Activated CD4-positive, CD25-positive, alpha-beta regulatory T cell treated with anti-CD3 and anti-CD28 coated beads, Interleukin-2, amount 50 U/mL, for 24 hours (primary cell): Measurements from ENCODE around the gene MAPKAP1.

Experiments
- ATAC-seq, 2 donors: fragments of 150-1000 bp; cut with Tn5 transposase; one replicate each; pipeline ENCODE4 v1.10.0; 2021; ENCODE audit warnings: mild to moderate bottlenecking in 1 of 2, moderate library complexity in 1 of 2

Gene MAPKAP1

DNA sequence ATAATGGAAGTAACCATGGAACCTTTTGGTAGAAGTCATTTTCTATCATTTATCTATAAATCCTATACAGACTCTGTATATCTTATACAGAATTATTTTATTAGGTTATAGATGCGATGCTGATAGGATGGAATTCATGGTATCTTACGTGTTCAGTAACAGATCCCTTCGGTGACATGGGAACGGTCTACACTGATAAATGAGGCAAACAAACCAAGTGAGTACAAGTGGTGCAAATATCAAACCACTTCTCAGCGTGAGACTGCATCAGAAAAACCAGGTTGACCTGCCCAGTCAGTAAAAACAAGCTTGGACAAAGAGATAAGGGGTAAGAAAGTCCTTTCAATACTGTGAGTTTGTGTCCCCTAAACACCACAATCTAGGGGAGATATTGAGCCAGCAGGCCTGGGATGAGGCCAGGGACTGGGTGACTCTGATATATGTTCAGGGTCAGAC lies 229.9 kb downstream of the MAPKAP1 start:
- ATAC-seq = no peak

DNA sequence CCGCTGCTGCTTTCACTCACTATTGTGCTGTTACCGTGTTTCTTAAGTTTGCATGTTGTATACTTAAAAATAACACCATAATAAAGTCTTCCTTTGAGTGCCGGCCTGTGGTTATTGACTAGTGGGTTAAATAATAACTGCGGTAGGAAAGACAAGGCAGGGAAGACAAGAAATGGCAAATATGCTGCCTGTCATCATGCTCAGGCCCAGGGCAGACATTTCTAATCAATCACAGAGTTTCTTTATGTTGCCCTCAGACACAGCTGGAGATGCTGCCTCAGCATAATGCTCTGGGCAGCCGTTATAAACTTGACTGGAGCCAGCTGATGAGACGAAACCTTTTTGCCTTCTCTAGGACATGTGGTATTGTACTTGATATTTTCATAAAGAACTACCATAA lies 230.4 kb downstream of the MAPKAP1 start:
- ATAC-seq = no peak

DNA sequence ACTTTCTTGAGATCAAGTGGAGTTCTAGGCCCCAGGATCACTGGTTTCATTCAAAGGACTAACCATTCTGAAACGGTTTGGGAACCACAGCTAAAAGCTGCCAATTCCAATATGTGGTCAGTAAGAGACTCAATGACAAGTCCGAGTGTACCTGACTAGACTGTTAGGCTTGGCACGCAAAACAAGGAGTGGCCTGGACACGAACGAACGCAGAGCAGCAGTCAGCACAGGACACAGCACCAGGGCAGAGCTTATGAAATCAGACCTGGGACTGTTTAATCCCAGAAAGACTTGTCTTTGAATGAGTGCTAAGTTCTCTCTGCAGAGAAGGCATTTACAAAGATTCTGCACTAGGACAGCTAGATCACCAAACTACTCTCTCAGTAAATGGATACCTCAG lies 231.6 kb downstream of the MAPKAP1 start:
- no peak for ATAC-seq

DNA sequence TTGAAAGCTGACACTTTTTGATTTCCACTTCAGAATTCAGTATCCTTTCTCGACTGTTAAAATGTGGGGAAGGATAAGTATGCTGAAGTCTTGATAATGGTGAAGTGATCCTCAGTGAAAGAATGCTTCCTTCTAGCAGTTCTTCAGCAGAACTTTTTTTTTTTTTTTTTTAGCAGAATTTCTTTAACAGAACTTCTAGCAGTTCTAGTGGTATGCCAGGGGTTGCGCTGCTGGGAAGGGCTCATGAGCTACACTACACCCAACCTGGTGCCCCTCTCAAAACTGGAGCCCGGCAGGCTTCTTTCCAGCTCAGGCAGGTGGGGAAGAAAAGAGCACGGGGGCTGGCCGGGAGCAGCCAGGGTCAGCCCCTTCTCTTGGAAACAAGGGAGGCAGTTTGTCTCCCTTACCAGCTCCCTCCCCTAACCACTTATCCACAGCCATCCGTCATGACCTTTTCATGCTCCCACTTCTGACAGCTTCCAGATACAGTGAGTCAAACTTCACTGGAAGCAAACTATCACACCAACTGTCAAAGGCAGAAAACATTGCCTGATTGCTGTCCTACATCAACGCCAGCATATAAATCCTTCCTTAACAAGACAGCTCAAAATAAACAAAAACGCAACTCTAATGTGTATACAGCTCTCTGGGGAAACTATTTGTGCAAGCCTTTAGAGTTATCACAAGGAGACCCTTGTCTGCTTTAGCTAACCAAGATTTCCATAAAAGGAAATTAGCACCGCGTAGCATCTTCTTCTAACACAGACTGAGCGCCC lies 233.9 kb downstream of the MAPKAP1 start:
- no peak for ATAC-seq

DNA sequence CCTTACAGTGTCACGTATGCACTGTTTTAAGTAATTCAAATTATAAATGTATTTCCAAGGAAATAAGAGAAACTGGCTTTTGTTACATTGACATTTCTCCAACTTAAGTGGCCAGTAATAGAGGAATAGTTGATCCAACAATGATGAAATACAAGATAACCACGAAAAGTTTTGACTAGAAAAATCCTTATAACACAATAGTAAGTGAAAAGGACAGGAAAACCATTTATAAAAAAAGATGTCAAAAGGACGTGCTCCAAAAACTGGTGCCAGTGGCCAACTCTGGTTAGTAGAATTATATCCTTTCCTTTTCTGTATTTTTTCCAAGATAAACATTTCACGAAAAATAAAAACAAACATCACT lies 234.5 kb downstream of the MAPKAP1 start:
- ATAC-seq = no peak

DNA sequence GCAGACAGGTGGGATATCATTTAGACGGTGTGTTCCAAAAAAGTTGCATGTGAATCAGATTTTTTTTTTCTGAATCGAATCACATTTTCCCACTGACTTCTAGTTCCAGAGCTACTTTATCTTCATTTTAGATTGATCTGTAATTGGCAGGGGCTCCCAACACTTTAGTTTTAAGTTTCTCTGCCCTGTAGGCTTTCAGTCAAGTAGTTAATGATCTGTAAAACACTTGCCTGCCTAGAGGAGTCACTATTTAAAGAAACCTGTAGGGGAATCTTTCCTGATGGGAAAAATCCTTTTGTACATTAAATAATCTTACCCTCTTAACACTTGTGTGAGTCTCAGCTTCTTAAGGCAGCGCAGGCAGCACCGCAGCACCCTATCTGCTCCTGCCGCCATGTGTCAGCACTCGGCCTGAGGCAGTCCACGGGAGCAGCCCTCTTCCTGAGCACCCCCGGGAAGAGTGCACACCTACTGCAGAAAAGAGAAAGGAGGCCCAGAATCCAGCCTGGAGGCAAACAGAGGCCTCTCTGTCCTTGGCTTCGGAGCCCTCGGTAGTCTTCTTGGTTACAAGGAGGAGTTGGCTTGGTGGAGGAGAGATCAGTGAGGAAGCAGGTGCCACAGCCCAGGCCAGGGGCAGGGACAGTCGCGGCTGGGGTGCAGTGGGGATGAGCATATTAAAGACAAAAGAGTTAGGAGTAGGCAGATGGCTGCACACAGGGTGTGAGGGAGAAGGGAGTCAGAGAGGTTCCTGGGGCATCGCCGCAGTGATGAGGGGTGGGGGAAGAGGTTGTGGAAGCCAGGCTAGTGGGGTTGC lies 236.0 kb downstream of the MAPKAP1 start:
- no peak for ATAC-seq

DNA sequence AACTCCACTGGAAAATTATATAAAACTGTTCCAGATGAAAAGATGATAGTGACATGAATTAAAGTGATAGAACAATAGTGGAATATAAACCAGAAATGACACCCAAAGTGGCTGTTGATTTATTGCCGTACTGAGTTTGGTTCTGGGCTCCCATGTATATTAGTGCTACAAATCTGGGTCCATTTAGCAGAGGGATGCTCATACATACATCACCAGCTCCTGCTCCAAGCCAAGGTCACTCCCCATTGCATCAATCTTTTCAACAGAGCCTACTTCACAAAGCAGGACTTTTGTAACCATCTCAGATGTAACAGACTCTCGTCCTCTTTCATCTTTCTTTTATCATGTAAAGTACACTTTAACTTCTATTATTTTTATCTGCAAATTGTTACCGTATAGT lies 236.8 kb downstream of the MAPKAP1 start:
- no peak for ATAC-seq

DNA sequence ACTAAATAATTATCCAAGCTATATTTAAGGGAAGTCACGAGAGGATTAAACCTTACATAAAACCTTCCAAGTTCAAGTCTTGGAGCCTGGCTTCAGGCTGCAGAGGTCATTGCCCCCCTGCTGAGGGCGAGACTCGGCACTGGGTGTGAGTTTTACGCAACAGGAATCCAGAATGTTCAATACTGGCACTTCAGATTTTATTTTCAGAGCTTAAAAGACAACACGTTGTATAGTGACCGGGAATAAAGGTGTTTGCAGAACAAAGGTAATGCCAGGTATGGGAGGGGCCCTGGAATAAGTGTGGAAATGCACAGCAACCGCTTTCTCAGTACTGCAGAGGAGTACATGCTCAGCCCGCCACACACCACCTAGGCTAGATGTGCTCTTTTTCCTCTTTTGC lies 238.4 kb downstream of the MAPKAP1 start:
- no peak for ATAC-seq

DNA sequence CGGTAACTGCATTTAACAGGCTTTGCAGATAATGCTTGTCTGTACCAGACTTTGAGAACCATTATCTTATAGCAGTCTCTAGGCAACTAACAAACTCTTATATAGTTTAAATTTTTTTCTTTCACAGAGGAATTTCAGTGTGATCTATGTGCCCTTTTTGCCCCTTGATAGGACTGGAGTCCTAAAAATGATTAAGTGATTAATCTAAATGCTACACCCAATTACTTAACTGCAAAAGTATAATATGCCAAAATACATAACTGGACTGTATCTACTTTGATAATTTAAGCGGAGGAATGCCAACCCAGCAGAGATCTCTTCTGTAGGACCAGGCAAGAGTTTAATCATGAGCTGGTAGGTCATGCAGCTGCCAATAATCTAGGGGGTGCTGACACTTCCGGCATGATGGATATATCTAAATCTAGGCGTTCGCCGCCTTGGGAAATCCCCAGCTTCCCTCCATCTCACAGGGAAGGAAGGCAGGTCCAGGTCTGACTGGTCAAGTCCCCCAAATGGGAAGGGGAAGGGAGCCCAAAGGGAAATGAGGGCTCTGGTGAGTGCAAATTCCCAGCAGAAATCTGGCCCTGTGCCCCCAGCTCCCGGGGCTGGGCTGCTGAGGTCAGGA lies 239.8 kb downstream of the MAPKAP1 start:
- no peak for ATAC-seq

DNA sequence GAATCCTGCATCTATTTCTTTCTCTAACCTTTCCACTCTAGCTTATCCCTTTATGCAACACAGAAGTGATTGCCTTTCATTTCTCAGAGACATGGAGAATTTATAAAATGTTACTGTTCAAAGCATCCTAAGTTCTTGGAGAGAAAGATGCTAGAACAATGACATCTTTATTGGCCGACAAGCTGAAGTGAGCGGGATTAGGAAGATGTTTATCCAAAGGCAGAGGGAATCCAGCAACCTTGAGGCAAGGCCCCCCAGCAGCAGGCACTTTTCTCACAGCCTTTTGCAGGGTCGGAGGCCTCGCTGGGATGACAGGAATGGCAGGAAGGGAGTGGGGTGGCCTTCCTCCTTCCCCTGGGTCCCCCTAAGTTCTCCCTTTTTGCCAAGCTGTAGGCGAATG lies 240.6 kb downstream of the MAPKAP1 start:
- ATAC-seq = no peak

DNA sequence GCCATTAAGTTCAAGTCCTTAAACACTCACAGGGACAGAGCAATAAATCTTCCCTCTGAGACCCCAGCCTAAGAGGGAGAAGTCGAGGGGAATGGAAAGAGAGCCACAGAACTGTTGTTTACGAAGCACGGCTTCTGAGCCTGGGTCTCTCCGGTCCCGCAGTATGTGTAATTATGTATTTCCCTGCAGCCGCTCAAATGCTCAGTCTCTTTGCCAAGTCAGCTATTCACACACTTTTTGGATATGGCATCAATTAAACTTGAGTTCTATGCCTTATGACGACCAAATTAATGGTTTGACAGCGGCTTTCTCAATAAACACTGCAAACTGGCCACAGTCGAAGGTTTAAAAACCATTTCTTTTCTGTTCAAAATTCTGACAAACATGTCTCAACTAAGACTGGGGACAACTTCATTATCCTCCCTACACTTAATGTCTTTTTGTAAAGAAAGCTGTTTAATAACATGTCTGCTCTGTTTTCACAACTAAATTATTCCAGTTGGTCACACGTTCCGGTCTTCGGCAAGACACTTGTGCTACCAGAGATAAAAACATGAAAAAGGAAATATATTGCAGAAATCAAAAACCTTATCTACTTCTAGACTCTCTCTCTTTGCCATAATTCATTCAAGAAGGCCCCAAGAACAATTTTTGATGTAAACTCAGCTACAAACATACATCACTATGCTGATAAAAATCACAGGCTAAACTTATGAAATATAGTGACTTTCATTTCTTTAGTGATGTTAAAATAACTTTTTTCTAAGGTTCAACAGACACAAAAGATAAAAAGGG lies 242.2 kb downstream of the MAPKAP1 start:
- ATAC-seq = no peak

DNA sequence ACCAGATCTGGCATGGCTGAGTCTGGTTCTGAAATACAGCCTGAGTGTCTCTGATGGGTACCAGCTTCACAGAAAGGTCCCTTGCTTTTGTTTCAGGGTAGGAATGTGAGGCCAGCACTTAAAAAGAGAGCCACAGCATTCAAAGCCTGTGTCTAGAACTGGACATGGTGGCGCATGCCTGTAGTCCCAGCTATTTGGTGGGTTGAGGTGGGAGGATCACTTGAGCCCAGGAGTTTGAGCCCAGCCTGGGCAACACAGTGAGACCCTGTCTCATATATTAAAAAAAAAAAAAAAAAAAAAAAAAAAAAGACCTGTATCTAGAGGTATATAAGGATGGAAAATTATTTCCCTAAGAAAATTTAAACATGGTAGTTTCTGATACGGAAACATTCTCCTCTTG lies 243.1 kb downstream of the MAPKAP1 start:
- no peak for ATAC-seq

DNA sequence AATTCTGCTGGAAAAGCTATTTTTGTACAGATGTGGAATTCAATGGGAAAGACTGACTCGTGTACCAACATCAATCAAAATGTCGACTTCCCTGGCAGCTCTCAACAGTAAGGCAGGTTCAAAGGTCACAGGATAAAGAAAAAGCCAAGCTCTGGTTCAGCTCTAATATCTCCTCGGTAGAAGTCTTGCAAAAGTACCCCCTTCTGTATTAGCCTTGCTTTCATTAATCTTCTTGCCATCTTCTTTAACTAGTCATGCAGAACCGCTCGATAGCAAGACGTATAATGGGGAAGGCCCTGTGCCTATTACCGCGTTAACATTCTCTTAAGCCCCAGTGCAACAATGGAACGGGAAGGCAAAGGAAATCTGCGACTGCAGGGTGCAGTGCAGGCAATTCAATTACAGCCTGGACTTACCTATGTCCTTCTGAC lies 244.1 kb downstream of the MAPKAP1 start:
- no peak for ATAC-seq

DNA sequence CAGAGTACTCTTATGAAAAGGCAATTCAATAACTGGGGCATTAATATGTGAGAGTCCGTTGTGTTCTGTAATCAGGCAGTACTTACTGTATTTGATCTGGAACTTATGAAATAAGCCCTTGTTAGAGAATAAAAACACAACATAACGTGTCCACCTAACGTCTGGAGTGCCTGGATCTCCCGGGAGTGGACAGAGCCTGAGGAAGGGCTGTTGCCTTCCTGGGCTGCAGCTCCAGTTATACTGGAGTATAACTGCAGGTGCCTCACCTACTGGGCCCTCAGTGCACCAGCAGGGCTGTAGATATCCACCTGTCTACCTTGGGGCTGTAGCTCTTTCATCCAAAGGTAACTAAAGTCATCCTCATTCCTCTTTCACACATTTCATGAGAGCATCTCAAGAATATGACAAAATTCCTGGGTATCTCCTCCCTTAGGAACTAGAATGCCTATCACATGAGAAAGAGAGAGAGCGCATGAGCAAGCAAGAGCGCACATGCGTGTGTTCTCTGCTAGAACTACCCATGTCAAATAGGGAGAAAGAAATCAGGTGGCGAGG lies 245.3 kb downstream of the MAPKAP1 start:
- no peak for ATAC-seq

DNA sequence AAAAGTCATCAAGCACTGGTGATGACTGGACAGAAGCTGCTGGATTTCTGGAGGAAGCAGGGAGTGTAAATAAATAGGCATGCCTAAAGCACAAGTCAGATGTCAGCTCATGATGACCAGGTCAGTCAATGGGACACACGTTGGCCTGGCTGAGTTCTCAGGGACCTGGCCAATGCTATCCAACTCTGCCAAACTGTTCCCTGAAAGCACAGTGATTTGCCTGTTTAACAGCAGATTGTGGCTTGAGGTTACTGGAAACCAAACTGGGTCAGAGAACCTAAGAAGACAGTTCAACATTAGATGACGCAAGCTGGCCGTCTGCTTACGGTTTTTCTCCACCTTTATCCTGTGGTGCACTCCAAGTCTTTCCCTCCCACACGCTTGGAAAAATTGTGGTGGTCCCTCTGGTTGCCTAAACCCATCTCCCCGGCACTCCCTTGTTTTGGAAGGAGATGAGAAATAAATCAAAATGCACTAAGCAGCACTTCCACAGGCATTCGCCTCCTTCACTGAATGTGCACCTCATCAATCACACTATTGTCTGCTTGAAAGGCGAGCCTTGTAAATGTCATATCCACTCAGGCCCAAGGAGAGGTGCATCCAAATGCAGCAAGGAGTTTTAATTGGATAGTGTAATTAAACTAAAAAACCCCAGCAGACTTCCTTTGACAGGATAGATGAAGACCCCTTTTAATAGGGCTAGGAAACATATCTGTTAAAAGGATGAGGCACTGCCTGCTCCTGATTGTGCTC lies 245.9 kb downstream of the MAPKAP1 start:
- ATAC-seq = no peak

DNA sequence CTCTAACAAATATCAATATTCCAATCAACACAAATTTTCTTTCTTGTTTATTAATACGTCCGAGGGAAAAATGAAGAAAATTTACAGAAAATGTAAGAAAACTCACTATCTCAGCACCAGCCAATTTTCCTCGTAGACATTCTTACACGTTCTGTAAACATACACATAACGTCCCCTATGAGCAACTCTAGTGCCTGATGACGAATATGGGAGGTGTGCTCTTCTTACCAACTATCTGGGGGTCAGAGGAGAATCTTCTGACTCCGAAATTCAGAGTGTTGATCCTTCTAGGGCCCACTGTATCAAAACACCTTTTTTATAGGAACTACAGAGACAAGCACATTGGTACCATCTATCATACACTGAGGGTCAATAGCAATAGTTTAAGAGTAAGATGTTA lies 246.7 kb downstream of the MAPKAP1 start:
- no peak for ATAC-seq

DNA sequence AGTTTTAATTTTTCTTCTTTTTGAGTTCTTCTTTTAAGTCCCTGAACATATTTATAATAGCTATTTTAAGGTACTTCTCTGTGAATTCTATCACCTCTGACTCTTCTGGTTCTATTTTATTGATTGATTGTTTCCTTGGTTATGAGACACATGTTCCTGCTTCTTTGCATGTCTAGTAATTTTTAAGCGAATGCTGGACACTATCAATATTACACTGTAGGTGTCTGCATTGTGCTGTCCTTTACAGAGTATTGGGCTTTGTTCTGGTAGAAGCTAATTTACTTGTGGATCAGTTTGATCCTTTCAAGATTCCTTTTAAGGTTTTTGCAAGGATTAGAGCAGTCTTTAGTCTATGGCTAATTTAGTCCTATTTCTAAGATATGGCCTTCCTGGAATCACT lies 249.7 kb downstream of the MAPKAP1 start:
- no peak for ATAC-seq

DNA sequence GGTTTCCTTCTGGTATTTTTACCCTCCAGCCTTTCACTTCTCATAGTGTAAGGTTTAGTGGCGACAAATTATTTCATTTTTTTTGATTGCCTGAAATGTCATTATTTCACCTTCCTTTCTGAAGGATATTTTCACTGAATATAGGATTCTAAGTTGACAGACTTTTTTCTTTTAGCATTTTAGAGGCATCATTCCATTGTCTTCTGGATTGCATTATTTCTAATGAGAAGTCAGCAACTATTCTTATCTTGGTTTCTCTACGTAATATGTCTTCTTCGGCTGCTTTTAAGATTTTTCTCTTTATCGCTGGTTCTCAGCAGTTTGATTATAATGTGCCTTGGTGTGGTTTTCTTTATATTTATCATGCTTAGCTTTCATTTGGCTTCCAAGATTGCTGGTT lies 251.1 kb downstream of the MAPKAP1 start:
- no peak for ATAC-seq

DNA sequence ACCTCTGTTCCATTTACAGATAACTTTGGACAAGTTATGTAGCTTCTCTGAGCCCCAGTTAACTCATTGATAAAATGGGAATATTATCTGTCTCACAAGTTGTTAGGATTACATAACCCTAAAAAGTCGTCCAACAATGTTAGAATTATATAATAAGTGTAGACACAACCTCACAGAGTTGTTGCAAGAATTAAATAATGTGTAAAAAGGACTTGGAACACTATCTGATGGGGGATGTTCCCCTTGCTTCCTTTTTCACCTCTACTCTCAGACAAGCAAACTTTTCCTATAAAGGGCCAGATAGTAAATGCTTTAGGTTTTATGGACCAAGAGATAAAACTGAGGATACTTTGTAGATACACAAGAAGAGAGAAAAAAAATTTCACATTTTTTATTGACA lies 251.9 kb downstream of the MAPKAP1 start:
- ATAC-seq = no peak

DNA sequence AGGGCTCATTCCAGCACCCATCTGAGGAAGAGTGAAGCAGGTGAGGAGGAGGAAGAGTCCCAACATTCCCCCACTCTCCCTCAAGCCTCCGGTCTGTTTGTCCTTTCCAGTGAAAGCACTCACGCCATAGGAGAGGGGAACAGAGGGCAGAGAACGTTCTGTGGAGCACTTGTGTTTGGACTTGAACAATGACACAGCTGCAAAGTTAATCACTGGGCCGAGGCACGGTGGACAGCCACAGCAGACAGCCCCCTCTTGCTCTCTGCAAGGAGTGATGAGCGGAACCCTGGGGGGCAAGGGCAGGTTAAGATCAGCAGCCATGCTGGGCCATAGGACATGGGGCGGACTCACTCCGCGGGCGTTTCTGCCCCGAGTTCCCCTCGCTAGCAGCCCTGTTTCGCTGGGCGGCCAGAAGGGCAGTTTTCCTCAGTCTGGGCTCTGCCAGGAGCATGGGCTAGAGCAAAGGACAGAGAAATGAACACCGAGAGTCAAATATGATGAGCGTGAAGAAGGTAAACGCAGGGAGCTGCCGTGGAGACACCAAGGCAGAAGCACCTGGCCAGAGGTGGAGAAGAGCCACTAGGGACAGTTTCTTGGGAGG lies 259.7 kb downstream of the MAPKAP1 start:
- no peak for ATAC-seq

DNA sequence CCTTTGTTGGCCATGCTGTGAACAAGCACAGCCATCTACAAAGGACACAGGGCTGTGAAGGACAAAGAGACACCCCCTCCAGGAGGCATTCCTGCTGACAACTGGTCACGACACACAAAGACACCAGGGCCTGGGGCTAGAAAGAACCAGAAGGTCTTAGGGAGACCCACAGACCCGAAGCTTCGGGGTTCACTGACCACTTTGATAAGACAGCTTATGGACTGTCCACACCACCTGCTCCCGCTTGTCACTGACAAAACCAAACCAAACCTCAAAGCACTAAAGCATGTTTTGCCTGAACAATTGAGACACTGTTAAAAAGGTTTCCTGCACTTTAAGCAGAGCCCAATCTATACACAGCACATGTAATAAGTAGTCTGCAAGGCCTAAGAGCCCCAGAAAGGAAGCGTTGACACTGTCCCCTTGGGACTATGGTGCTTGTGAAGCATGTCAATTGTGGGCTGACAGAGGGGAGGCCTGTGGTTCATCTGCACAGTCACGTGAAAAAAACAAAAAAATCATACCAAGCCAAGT lies 260.4 kb downstream of the MAPKAP1 start:
- no peak for ATAC-seq
